ENCODE data around the gene GABRG3.

DNA sequence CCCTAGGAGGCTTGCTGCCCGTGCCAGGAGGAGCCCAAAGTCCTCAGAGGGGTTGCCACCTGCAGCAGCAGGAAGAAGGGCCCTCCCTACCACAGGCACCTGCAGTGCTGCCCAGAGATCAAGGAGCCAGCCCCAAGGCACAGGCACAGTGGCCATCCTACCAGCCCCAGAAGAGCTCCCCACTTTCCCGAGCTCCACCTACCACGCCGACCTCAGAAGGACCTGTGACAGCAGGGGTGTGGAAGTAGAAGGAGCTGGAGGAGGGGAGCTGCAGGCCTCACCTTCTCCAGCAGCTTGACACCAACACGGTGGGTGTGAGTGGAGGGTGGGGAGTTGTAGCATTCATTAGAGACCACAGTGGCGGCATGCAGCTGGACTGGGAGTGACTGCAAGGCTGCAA, 485.8 kb downstream of the GABRG3 start:
- TF ChIP-seq, protein P1, sequence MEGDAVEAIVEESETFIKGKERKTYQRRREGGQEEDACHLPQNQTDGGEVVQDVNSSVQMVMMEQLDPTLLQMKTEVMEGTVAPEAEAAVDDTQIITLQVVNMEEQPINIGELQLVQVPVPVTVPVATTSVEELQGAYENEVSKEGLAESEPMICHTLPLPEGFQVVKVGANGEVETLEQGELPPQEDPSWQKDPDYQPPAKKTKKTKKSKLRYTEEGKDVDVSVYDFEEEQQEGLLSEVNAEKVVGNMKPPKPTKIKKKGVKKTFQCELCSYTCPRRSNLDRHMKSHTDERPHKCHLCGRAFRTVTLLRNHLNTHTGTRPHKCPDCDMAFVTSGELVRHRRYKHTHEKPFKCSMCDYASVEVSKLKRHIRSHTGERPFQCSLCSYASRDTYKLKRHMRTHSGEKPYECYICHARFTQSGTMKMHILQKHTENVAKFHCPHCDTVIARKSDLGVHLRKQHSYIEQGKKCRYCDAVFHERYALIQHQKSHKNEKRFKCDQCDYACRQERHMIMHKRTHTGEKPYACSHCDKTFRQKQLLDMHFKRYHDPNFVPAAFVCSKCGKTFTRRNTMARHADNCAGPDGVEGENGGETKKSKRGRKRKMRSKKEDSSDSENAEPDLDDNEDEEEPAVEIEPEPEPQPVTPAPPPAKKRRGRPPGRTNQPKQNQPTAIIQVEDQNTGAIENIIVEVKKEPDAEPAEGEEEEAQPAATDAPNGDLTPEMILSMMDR (IDR thresholded peaks at IDR 0.05) = no peak
- no peak for TF ChIP-seq POLR2AphosphoS5 (IDR thresholded peaks at IDR 0.05)
- no peak for TF ChIP-seq POLR2A (IDR thresholded peaks at IDR 0.05)

Data from breast epithelium (tissue), 3 donors.